ENCODE data around the gene LHPP.
"Not testable (repeated sequence)": the region's sequence is repeated elsewhere in the genome, so short reads cannot be mapped to it uniquely, and the experiment has no call there.

LHPP gene

DNA sequence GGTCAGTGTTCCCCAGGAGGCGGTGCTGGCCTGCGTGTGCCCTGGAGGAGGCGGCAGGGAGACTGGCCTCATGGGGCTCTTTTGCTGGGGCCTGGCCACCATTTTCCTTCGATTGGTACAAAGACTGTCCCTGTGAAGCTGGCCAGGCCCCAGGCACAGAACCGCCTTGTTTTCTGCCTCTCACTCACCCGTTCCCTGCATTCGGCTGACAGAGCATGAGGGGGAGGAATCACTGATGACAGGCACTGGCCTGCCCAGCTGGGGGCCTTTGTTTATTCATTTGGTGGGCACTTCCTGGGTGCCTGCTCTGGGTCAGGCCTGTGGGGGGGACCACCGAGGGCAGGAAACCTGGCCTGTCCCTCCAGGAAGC is 143.4 kb downstream of the LHPP start:
- TF ChIP-seq, protein P1, sequence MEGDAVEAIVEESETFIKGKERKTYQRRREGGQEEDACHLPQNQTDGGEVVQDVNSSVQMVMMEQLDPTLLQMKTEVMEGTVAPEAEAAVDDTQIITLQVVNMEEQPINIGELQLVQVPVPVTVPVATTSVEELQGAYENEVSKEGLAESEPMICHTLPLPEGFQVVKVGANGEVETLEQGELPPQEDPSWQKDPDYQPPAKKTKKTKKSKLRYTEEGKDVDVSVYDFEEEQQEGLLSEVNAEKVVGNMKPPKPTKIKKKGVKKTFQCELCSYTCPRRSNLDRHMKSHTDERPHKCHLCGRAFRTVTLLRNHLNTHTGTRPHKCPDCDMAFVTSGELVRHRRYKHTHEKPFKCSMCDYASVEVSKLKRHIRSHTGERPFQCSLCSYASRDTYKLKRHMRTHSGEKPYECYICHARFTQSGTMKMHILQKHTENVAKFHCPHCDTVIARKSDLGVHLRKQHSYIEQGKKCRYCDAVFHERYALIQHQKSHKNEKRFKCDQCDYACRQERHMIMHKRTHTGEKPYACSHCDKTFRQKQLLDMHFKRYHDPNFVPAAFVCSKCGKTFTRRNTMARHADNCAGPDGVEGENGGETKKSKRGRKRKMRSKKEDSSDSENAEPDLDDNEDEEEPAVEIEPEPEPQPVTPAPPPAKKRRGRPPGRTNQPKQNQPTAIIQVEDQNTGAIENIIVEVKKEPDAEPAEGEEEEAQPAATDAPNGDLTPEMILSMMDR (conservative IDR thresholded peaks at IDR 0.05) = no peak
- no peak for TF ChIP-seq ZFX (IDR thresholded peaks at IDR 0.05)
- no peak overlapping the region for H3K27ac ChIP-seq

DNA sequence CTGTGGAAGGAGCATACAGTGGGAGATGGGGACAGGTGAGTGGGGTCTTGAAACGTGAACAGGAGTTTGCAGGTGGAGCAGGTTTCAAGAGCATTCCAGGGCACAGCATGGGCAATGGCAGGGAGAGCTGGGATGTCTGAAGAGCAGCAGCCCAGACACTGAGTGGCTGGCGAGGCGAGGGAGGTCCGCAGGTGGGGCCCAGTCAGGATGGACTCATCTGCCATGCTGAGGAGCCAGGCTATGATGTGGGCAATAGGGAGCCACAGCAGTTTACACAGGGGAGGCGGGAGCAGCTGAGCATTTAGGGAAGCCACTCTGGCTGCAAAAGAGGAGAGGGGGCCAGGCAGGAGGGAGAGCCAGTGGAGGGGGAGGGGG is 143.8 kb downstream of the LHPP start:
- TF ChIP-seq, protein P1 (conservative IDR thresholded peaks at IDR 0.05) = no peak
- TF ChIP-seq ZFX (IDR thresholded peaks at IDR 0.05) = no peak
- no peak overlapping the region for H3K27ac ChIP-seq

DNA sequence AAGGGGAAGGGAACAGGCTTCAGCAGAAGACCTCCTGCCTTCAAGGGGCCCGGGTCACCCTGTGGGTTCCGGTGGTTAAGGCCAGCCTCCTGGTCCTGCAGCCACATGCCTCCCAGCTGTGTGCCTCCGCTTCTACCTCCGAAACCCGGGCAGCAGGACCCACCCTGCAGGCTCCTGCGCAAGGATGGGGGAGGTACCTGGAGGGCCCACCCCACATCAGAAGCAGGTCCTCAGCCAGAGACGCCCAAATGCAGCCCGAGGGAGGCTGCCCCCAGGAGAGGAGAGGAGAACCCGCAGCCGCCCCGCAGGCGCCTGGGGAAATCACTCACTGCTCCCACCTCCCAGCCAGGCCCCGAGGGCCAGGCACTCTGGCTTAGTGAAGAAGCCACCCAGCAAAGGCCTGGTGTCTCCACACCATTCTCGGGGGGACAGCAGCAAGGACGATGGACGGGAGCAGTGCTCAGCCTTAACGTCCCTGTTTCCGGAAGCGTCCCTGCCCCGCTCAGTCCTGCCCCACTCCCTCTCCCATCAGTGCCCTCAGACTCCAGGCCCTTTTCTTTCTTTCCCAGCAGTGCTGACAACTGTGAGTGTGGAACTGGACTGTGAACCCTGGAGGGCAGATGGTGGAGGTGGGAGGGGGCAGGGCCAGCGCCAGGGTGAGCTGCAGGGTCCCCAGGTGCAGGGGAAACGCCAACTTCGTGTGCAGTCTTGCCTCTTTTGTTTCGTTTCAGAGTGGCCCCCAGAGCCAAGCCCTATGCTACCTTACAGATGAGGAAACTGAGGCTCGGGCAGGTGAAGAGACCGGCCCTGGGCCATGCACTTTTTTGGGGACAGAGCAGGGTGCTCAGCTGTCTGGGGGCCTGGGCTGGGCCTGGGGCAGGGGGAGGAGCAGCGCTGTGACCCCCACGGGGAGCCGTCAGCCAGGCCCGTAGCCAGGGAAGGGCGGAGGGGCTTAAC is 144.5 kb downstream of the LHPP start:
- no peak overlapping the region for H3K27ac ChIP-seq
- TF ChIP-seq, protein P1 (conservative IDR thresholded peaks at IDR 0.05) = no peak
- TF ChIP-seq ZFX (IDR thresholded peaks at IDR 0.05) = no peak

DNA sequence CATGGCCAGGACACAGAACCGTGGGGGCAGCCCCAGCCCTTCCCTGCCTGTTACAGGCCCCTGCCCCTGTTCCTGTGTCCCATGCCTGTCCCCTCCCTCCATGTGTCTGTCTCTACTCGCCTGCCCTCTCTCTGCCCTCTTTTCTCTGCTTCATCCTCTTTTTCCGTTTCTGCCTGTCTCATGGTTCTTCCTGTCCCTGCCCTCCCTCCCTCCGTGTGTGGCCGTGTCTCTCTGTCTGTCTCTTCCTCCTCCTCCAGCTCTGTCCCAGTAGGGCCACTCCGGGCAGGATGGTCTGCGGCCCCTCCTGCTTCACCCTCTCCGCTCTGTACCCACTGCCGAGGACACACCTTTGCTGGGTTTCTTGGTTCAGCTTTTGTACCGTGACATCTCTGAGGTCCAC is 145.2 kb downstream of the LHPP start:
- H3K27ac ChIP-seq = no peak overlapping the region

DNA sequence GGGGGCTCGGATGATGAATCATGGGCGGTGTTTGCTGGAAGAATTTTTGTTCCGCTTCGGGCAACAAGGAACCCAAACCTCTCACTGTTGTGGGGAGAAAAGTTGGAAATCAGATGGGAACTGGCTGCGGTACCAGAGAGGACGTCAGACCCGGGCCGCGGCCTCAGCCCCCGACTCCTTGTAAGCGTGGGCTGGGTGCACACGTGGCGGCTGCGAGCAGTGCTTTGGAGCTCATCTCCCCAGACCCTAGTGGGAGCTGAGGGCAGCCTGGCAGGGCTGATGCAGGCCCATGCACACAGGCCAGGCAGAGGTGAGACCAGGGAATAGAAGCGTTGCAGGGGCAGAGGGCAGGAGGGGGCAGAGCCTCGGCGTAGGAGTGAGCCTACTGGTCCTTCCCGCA is 146.1 kb downstream of the LHPP start:
- H3K27ac ChIP-seq = no peak overlapping the region
- no peak for TF ChIP-seq ZFX (IDR thresholded peaks at IDR 0.05)
- TF ChIP-seq, protein P1 (conservative IDR thresholded peaks at IDR 0.05) = no peak

More for the DNA sequence above, 145.2 kb downstream of the LHPP start:
- no peak for TF ChIP-seq ZFX (IDR thresholded peaks at IDR 0.05)
- TF ChIP-seq, protein P1 (conservative IDR thresholded peaks at IDR 0.05) = no peak

DNA sequence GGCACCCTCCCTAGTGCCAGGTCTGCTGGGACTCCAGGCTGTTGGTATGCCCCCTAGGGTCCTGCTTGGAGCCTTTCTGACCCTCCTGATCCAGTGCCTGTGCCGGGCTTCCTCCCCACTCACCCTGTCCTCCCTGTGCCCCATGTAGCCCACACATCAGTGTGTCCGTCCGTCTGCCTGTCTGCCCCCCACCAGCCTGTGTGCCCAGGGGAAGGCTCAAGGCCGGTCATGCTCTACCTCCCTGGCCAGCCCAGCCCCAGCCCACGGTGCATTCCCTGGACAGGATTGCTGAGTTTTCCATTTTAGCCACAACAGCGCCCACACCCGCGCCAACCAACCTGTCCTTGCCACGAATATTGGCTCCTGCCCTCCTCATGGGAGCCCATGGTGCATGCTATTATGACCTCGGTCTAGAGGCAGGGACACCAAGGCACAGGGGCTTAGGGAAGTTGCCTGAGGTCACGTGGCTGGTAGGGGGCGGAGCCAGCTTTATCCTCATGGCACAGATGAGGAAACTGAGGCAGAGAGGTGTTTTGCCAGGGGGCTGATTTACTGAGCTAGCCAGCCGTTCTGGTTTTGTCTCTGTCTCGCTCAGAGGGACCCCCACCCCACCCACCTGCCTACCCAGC is 146.6 kb downstream of the LHPP start:
- H3K27ac ChIP-seq = no peak overlapping the region
- no peak for TF ChIP-seq ZFX (IDR thresholded peaks at IDR 0.05)
- TF ChIP-seq, protein P1 (conservative IDR thresholded peaks at IDR 0.05) = no peak

DNA sequence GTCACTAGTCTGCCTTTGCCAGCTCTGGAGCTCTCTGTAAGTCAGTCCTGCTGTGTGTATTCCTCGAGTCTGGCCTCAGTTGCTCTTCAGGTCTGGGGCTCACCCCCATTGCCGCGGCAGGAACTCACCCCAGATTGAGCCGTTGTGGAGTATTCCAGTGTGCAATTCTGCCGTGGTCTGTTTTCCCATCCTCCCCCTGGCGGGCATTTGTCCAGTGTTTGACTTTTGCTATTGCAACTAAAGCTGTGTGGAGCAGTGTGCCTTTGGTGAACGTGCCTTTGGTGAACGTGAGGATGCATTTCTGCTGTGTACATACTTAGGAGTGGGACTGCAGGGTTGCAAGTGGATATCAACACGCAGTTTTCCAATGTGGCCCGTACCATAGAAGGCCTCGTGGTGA is 148.1 kb downstream of the LHPP start:
- TF ChIP-seq, protein P1 (conservative IDR thresholded peaks at IDR 0.05) = no peak
- TF ChIP-seq ZFX (IDR thresholded peaks at IDR 0.05) = no peak
- no peak overlapping the region for H3K27ac ChIP-seq

DNA sequence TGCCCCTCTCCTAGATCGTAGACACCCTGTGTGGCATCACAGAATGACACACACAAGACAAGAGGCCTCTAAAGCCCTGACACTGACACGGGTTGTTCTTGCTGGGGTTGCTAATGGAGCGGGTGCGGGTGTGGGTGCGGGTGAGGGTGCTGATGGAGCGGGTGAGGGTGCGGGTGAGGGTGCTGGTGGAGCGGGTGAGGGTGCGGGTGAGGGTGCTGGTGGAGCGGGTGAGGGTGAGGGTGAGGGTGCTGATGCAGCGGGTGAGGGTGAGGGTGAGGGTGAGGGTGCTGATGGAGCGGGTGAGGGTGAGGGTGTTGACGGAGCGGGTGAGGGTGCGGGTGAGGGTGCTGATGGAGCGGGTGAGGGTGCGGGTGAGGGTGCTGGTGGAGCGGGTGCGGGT is 148.6 kb downstream of the LHPP start:
- H3K27ac ChIP-seq = not testable (repeated sequence)

DNA sequence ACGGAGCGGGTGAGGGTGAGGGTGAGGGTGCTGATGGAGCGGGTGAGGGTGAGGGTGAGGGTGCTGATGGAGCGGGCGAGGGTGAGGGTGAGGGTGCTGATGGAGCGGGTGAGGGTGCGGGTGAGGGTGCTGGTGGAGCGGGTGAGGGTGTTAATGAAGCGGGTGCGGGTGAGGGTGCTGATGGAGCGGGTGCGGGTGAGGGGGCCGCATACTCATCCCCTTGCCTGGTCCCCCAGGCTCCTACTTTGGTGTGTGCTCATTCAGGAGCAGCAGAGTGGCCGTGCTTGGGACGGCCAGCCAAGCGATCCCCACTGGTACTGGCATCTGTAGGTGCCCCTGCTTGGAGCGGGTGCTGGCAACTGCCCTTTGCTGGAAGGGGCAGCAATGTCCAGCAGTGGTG is 149.2 kb downstream of the LHPP start:
- H3K27ac ChIP-seq = not testable (repeated sequence)
